ENCODE data around the gene PCDHA5. TPM values are rescaled to one million over a fixed set of nuclear protein-coding genes. Genes with fewer than 3 reads are reported as not detected.

Gene PCDHA5
- total RNA-seq: under 0.01 TPM in 1 of 2 replicates, not detected in the other

GRCh38 chr5:140821375-140822280 lies at the start of gene PCDHA5:
Gene PCDHA5 (plus strand): TSS chr5:140821613.

GRCh38 chr5:140785905-140786686 lies 35.3 kb upstream of the PCDHA5 start, which contains the start of gene PCDHA1:
Gene PCDHA1 (plus strand): TSS chr5:140786140.

GRCh38 chr5:140794595-140795258 lies 26.7 kb upstream of the PCDHA5 start, which contains the start of gene PCDHA2:
Gene PCDHA2 (plus strand): TSS chr5:140794852.

DNA sequence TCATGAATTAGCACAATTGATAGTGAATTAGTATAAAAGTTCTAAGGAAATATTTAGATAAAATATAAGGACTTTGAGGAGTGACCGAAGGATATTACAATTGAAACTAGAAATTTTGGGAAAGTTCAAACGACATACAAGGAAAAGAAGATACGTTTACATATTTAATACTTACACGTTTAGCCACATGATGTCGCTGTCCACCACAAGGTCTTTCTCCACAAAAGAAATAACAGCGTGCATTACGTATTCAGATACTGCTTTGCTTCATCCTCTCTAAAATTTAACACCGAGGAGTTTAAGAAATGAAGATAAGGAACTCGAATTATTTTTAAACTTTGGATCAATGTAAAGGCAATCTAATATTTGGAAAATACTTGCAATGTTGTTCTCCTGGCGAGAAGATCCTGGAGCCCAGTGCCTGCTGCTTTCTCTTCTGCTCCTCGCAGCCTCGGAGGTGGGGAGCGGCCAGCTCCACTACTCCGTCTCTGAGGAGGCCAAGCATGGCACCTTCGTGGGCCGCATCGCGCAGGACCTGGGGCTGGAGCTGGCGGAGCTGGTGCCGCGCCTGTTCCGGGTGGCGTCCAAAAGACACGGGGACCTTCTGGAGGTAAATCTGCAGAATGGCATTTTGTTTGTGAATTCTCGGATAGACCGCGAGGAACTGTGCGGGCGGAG lies 20.5 kb upstream of the PCDHA5 start, which contains the start of gene PCDHA3:
Gene PCDHA3, plus strand, starts transcription at position 242 of the 678 bp plus-strand sequence.

DNA sequence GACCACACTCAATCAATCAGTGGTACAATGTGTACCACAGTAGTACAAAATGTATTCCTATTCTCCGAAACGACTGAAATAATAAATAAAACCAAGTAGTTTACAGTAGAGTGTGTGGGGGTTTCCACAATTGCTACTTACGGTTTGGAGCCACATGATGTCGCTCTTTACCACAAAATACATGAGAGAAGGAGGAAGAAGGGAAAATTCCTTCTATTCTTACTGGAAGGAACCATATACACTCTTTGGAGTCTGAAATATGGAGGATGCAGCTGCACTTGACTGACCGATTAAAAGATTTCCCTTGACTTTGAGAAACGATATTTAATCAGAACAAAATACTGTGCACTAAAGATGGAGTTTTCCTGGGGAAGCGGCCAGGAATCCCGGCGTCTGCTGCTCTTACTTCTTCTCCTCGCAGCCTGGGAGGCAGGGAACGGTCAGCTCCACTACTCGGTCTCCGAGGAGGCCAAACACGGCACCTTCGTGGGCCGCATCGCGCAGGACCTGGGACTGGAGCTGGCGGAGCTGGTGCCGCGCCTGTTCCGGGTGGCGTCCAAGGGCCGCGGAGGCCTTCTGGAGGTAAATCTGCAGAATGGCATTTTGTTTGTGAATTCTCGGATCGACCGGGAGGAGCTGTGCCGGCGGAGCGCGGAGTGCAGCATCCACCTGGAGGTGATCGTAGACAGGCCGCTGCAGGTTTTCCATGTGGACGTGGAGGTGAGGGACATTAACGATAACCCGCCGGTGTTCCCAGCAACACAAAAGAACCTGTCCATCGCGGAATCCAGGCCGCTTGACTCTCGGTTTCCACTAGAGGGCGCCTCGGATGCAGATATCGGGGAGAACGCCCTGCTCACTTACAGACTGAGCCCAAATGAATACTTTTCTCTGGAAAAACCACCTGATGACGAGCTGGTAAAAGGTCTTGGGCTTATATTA lies 14.3 kb upstream of the PCDHA5 start, which contains the start of gene PCDHA4:
Gene PCDHA4, plus strand, starts transcription at position 235 of the 942 bp plus-strand sequence.

GRCh38 chr5:140827704-140828361 lies 6.4 kb downstream of the PCDHA5 start, which contains the start of gene PCDHA6:
Gene PCDHA6 (plus strand): TSS chr5:140827960. CDS start chr5:140828092, 132 bp downstream.

DNA sequence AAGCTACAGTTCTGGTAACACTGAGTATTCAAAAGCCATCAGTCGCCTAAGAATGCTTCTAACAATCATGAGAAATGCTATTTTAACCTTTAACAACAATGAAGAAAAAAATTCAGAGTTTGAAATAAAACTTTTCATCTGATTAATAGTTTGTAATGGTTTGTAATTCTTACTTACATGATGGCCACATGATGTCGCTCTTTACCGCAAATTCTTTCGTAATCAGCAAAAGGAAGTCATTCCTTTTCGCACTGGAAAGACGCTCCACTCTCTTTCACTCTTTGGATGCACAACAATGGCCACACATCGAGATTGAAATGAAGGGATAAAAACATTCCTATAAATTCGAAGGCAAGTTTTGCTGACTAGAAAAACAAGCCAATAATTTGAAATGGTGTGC lies 12.6 kb downstream of the PCDHA5 start, which contains the start of gene PCDHA7:
Gene PCDHA7, plus strand, starts transcription at position 277 of the 400 bp plus-strand sequence. Its CDS starts 115 bp downstream, at position 392.

DNA sequence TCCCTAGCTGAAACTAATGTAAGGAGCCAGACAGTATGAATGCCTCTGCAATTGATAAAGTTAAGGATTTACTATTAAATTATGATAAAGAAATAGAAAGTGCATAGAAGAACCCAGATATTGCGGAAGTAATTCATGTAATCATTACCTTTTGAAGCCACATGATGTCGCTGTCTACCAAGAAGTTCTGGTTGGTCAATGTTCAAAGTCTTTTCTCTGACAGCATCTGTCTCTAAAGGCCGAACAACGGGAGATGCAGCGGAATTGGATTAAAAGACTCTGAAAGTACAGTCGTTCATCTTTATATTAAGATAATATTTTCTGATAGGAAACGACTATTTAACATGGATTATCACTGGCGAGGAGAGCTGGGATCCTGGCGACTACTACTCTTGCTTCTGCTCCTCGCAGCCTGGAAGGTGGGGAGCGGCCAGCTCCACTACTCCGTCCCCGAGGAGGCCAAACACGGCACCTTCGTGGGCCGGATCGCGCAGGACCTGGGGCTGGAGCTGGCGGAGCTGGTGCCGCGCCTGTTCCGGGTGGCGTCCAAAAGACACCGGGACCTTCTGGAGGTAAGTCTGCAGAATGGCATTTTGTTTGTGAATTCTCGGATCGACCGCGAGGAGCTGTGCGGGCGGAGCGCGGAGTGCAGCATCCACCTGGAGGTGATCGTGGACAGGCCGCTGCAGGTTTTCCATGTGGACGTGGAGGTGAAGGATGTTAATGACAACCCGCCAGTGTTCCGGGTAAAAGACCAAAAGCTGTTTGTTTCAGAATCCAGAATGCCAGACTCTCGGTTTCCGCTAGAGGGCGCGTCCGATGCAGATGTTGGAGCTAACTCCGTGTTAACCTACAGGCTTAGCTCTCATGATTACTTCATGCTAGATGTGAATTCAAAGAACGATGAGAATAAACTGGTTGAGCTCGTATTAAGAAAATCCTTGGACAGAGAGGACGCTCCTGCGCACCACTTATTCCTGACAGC lies 19.9 kb downstream of the PCDHA5 start, which contains the start of gene PCDHA8:
Gene PCDHA8, plus strand, starts transcription at position 210 of the 985 bp plus-strand sequence. Its CDS starts 135 bp downstream, at position 345.

DNA sequence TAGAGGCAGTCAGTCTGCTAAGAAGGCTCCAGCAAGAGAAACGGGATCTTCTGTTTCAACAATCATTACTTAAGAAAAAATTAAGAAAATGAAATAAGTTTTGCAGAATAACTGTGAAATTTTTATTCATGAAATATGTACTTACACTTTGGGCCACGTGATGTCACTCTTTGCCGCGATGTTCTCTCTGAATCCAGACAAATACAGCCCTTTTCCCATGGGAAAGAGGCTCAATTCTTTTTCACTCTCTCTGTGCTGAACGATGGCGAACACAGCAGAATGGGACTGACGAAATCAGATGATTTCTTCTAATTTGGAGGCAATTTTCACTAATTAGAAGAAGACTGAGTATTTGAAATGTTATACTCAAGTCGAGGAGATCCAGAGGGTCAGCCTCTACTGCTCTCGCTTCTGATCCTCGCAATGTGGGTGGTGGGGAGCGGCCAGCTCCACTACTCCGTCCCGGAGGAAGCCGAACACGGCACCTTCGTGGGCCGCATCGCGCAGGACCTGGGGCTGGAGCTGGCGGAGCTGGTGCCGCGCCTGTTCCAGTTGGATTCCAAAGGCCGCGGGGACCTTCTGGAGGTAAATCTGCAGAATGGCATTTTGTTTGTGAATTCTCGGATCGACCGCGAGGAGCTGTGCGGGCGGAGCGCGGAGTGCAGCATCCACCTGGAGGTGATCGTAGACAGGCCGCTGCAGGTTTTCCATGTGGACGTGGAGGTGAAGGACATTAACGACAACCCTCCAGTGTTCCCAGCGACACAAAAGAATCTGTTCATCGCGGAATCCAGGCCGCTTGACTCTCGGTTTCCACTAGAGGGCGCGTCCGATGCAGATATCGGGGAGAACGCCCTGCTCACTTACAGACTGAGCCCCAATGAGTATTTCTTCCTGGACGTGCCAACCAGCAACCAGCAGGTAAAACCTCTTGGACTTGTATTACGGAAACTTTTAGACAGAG lies 27.0 kb downstream of the PCDHA5 start, which contains the start of gene PCDHA9:
Gene PCDHA9, plus strand, starts transcription at position 244 of the 964 bp plus-strand sequence. Its CDS starts 114 bp downstream, at position 358.

DNA sequence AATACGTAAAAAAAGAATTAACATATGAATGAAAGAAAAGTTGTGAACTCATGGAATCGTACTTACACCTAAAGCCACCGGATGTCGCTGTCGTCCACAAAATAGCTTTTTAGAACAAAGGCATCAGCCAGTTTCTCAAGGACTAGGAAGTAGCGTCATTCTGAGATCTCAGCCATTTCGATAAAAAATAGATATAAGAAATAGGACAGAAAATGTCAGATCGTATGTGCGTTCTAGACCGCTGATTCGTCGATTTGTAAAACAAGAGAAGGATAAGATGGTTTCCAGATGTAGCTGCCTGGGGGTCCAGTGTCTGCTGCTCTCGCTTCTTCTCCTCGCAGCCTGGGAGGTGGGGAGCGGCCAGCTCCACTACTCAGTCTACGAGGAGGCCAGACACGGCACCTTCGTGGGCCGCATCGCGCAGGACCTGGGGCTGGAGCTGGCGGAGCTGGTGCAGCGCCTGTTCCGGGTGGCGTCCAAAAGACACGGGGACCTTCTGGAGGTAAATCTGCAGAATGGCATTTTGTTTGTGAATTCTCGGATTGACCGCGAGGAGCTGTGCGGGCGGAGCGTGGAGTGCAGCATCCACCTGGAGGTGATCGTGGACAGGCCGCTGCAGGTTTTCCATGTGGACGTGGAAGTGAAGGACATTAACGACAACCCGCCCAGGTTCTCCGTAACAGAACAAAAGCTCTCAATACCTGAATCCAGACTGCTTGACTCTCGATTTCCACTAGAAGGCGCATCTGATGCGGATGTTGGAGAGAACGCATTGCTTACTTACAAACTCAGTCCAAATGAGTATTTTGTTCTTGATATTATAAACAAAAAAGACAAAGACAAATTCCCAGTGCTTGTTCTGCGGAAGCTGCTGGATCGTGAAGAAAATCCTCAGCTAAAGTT lies 34.6 kb downstream of the PCDHA5 start, which contains the start of gene PCDHA10:
Gene PCDHA10, plus strand, starts transcription at position 126 of the 903 bp plus-strand sequence. Its CDS starts 152 bp downstream, at position 278.

GRCh38 chr5:140868721-140869554 lies 47.5 kb downstream of the PCDHA5 start, which contains the start of gene PCDHA11:
Gene PCDHA11 (plus strand): TSS chr5:140868957. CDS start chr5:140869104, 147 bp downstream.

